G401 (cell line): Measurements from ENCODE around the gene MARCHF9. TPM values are rescaled to one million over a fixed set of nuclear protein-coding genes. Genes with fewer than 3 reads are reported as not detected.
A peak's percentile ranks its signal among the peaks of the same experiment; 100 is the strongest.
"Not testable (repeated sequence)": the region's sequence is repeated elsewhere in the genome, so short reads cannot be mapped to it uniquely, and the experiment has no call there.

ENCODE experiments used
- DNase-seq: peaks from one replicate; pipeline ENCODE4 v3.0.0-alpha.2; 2015; ENCODE audit warnings: low spot score
- in situ Hi-C: cut with HindIII; loops from 2 replicates; pipeline ENCODE4 v1.10.0; 2016; ENCODE audit warnings: low sequenced_read_pairs, mixed read lengths
- total RNA-seq: library from RNA; depleted of rRNA; stranded (reverse); fragments of >200 nt; shearing (Covaris generic); gene quantifications from 2 replicates; pipeline ENCODE4 v1.2.3, GENCODE V29; 2014

MARCHF9 gene
- total RNA-seq, 1 experiment from 2014 or later: 7.2 TPM

DNA sequence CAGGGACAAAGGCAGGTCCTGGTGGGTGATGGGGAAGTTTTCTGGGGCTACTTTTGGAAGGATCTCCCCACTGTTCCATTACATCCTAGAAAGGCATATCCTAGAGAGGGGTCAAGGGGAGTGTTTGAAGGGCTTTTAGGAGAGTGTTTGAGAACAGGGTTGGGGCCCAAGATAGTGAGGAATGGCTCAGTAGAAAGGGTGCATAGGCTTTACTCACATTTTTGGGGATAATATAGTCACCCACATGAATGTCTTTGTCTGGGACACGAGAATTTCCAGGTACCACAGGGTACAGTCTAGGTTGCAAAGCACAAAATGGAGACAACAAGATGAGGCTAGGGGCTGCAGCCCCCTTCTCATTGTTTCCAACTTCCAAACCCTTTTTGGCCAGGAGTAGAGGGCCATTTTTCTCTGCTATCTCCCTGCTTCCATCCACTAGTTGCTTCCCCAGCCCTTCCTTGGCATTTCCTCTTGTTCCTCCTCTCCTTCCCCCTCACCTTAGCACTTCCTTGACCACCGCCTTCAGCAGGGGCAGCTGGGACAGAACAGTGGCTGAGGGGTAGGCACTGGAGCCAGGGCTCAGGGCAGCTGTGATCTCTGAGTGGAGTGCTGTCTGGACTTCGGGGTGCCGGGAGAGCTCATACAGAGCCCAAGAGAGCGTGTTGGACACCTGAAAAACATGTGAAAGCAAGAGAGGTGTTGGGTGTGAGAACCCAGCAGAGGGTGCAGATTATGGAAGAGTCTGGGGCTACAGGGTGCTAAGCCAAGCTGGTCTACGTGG lies 9.2 kb downstream of the MARCHF9 start:
- DNase-seq: no peak
- in situ Hi-C loops: no loop called here

DNA sequence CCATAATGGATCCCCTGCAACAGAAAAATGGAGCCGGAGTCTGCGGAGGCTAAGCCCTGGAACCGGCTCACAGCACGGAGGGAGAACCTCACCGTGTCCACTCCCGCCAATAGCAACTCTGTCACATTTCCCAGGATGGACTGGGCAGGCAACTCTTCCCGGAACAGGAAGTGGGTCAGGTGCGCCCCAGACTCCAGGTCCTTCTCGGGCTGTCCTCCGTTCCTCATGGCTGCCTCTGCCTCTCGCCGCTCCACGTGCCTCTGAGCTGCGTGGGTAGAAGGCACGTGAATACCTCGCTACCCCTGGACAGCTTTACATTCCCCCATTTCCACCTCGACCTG lies 9.7 kb downstream of the MARCHF9 start:
- DNase-seq: no peak
- in situ Hi-C loops: no loop called here

- no peak for DNase-seq
- in situ Hi-C loops: no loop called here
These were observed 10.2 kb downstream of the MARCHF9 start for GRCh38 chr12:57765003-57765697.

DNA sequence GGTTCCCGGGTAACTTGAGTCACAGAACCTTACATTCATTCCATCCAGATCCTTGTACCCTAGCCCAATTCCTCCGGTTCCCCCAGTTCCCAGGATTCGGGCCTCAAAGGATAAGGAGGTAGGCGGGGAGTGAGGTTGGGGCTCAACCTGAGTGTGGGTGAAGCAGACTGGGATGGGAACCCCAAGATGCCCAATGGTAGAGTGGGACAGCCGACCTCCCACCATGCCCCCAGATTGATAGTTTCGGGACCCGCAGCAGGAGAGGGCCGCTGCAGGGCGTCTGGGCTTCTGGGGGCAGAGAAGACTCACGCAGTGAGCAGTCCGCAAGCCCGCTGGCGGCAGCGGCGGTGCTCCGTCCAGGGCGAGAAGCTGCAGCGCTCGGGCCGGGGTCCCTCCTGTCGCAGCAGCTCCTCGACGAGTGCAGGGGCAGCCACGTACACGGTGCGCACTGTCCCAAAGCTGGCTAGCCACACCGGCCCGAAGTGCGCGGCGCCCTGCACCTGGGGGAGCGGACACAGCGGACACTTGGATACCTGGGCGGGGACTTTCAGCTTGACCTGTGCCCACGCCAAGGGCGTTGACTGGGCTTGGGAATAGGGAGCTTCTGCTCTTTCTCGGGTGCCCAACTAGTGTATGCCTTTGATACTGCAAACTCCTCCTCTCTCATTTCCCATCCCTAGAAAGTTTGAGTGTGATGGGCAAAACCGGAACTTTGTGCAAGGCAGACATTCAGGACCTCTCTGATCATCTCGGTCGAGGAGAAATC lies 11.0 kb downstream of the MARCHF9 start:
- DNase-seq: no peak
- in situ Hi-C loops: no loop called here

DNA sequence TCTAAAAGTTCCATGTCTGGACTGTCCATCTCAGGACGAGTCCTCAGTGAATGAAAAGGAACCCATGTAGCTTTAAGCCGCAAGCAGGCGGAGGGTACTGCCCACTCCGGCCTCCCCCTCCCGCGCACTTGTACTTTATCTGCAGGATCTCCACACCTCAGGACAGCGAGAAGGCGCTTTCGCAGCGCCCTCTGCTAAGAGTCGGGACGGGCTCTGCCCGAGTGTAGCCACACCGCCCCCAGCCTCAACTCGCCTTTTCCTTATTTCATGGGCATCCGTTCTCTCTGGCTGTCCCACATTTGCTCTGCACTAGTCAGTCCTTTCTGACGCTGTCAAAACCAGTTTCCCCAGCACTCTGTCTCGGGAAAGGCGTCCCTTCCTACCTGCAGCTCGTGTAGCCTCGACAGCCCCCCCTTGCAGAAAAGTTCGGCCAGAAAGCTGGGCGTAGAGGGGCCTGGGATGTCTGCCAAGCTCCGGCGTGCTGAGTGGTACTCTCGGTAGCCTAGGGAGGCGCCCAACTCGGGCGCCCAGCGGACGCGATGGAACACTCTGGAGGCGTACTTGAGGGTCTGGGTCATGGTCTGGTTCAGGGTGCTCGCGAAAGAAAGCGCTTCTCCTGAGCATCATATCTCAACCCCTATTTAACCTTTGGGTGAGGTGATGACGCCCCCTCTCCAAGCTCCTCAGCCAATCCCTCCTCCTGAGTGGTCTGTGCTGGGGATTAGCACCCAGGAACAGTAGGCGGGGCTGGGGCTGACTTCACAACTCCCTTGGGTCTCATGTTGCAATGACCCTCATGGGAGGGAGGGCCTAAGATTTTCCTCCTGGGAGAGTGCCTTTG lies 11.8 kb downstream of the MARCHF9 start, which contains the start of gene CYP27B1:
TSS of gene CYP27B1 (minus strand) at position 615 of the 841 bp plus-strand sequence. CDS start at position 578, 37 bp downstream.
- no peak for DNase-seq
- in situ Hi-C loops: no loop called here

GRCh38 chr12:57767305-57767698 lies 12.4 kb downstream of the MARCHF9 start:
- DNase-seq: no peak

GRCh38 chr12:57767876-57768275 lies 13.0 kb downstream of the MARCHF9 start:
- in situ Hi-C loops: no loop called here
- no peak for DNase-seq

More at GRCh38 chr12:57767305-57767698, 12.4 kb downstream of the MARCHF9 start:
- in situ Hi-C loops: no loop called here

DNA sequence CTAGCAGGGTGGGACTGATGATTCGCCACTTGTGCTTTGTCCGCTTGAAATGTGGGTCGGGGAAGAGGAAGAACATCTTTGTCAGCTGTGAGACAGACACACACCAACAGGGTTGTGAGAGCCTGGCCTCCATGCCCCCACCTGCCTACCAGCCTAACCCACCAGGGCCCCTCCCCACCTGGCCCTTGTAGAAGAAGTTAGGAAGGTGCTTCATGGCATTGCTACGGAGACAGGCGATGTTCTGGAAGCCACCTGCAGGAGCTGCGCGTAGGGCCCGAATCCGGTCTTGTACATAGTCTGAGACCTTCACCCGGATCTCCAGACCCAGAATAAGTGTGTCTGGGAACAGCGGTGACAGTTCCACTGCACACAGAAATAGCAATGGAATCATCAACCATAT lies 14.7 kb downstream of the MARCHF9 start:
- no peak for DNase-seq
- in situ Hi-C loops: no loop called here

- in situ Hi-C loops: no loop called here
- no peak for DNase-seq
These were observed 15.8 kb downstream of the MARCHF9 start for GRCh38 chr12:57770734-57771133.

DNA sequence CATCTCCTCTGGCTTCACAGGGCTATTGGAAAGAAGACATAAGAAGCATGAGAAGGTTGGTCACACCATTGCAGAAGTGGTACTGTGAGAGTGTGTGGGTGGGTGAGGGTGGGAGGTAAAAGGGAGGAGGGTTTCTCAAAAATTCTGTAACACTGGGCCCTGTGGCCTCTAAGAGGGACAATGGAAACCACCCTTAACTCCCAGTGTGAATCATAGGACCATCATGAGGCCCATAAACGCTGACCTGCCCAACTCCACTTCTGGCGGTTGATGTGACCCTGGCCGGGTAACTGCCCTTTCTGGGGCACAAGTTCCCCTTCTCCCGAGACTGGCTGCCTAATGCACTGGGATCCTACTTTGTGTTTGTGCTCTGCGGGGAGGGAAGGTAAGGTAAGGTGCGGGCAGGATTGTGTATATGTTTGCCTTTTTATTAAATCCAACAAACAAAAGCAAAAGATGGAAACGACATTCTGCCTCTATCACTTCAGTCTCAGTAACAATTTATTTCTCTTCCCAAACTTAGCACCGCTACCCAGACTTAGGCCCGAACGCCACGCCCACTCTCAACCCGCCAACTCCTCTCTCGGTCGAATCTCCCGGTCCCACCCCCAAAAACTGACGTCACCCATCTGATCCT lies 16.5 kb downstream of the MARCHF9 start:
- DNase-seq: peak; percentile 82
- in situ Hi-C loops: no loop called here

DNA sequence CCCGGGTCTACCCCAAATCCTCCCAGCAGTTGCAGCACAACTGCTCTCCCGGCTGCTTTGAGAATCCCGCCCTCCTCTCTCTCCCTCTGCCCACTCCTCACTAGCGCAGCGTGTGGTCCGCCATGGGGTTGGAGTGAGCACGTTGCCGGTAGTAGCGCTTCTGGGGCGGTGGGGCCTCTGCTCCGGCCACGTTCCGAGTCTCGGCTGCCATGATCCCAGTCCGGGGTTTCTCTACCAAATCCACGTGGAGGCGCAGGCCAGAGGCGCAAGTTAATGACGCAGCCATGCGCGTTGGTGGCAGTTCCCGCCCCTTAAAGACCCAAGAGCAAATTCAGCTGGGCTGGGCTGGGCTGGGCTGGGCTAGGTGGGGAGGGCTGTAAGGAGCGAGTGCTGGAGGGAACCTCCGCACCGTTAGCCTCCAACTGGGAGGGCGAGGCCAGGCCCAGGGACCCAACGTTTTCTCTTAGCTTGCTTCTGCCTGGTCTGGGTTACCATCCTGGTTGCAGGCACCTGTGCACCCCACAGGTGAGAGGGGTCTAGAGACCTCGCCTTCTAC lies 17.0 kb downstream of the MARCHF9 start, which contains the start of gene METTL1:
TSS of gene METTL1 (minus strand) at position 233 of the 556 bp plus-strand sequence. CDS start at position 211, 22 bp downstream.
- in situ Hi-C loops: no loop called here
- DNase-seq: peak; percentile 97

DNA sequence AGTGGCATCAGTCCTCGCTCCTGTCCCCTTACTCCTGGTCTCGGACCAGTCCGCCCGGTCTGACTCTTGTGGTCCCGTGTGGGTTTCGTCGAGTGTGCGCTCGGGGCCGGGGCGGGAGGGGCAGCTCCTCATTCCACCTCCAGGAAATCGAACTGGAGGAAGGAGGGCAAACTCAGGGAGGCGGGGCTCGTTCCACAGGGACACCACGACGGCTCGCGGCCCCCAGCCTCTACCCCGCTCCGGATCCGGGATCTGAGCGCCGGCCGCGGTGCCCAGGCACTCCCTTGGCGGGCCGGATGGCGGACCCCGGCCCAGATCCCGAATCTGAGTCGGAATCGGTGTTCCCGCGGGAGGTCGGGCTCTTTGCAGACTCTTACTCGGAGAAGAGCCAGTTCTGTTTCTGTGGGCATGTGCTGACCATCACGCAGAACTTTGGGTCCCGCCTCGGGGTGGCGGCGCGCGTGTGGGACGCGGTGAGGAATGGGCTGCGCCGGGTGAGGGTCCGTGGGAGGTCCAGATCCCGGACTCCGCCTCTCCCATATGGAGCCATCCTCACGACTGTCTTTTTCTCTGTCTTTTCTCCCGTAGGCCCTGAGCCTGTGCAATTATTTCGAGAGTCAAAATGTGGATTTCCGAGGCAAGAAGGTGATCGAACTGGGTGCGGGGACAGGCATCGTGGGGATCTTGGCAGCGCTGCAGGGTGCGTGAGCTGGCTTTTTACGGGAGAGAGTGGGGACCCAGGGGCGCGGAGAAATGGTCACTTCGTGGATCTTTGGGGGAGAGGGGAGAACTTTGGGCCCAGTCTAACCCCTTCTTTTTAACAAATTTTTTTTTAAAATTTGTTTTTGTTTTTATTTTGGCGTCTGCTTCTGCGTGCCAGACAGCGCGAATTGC lies 17.8 kb downstream of the MARCHF9 start, which contains the start of gene EEF1AKMT3:
TSS of gene EEF1AKMT3 (plus strand) at position 186 of the 894 bp plus-strand sequence. CDS start at position 297, 111 bp downstream.
- in situ Hi-C loops: no loop called here
- peak; percentile 65 for DNase-seq

GRCh38 chr12:57774634-57775033 lies 19.7 kb downstream of the MARCHF9 start:
- DNase-seq, in situ Hi-C loops: not testable (repeated sequence)

GRCh38 chr12:57775044-57775443 lies 20.1 kb downstream of the MARCHF9 start:
- in situ Hi-C loops: no loop called here
- DNase-seq: no peak

DNA sequence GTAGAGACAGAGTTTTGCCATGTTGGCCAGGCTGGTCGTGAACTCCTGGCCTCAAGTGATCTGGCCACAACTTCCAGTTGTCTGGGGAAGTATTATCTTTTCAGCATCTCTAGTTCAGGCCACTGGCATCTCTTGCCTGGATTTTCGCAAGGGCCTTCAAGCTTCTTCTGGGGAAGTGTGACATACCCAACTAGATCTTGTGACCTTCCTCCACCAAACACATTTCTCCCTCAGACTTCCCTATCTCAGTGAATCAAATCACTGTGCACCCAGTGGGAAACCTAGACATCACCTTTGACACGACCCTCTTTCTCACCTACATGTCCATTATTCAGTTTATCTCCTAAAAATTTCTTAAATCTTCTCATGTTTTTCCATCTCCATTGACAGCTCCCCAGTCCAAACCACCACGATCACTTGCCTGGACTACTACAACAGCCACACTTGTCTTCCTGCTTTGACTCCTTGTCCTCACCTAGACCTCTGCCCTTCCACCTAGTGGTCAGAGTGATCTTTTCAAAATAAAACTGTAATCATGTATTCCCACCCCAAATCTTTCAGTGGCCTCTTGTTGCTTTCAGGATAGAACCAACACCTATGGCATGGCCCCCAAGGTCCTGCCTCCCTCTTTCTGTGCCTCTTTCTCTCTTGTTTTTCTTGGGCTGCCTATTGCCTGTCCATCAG lies 20.8 kb downstream of the MARCHF9 start:
- in situ Hi-C loops: no loop called here

DNA sequence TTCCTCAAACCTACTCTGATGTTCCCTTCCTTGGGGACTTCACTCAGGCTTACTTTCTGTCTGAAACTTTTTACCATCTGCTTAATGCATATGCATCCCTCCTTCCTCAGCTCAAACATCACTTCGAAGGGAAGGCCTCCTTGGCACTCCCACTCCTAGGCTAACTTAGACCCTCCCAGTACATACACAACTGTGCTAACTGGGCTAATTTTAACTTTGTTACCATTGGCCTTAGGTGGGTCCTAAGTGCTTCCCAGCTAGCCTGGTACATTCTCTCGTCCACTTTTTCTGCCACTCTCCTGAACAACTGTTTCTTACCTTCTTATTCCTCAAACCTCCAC lies 21.3 kb downstream of the MARCHF9 start:
- in situ Hi-C loops: no loop called here
- DNase-seq: no peak

More for the DNA sequence above, 20.8 kb downstream of the MARCHF9 start:
- DNase-seq: no peak

DNA sequence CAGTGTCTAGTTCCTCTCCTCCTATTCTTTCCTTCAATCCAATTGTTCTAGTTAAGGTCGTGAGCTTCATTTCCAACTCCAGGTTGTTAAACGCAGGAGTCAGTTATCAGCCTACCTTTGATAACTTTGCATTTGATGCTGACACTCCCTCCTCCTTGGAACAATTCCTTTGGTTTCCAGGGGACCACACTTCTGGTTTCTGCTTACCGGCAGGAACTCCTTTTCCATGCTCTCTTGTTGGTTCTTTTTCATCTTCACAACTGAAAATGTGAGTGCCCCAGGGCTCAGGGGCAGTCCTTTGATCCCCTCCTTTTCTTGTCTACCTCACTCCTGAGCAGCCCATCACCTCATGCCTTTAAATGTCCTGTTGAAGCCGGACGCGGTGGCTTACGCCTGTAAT lies 22.5 kb downstream of the MARCHF9 start:
- in situ Hi-C loops: no loop called here
- no peak for DNase-seq
